Ishikawa (cell line): ENCODE results near the gene PDZD2.

Experiments
- CEBPB ChIP-seq: IDR thresholded peaks from 2 replicates; pipeline ENCODE4 v1.6.1; 2012
- CREB1 ChIP-seq: IDR thresholded peaks from 2 replicates; pipeline ENCODE4 v1.6.1; 2012; ENCODE audit warnings: low read depth
- EGR1 ChIP-seq: IDR thresholded peaks from 2 replicates; pipeline ENCODE4 v1.6.1; 2012
- EP300 ChIP-seq: IDR thresholded peaks from 2 replicates; pipeline ENCODE4 v1.6.1; 2012; ENCODE audit warnings: borderline replicate concordance
- FOXM1 ChIP-seq: IDR thresholded peaks from 2 replicates; pipeline ENCODE4 v1.6.1; 2012; ENCODE audit warnings: low read depth, borderline replicate concordance
- MAX ChIP-seq: IDR thresholded peaks from 2 replicates; pipeline ENCODE4 v1.6.1; 2012
- NFIC ChIP-seq: IDR thresholded peaks from 2 replicates; pipeline ENCODE4 v1.6.1; 2012
- RAD21 ChIP-seq: IDR thresholded peaks from 2 replicates; pipeline ENCODE4 v1.6.1; 2012; ENCODE audit warnings: low read depth
- REST ChIP-seq: IDR thresholded peaks from 2 replicates; pipeline ENCODE4 v1.6.1; 2012; ENCODE audit warnings: low read depth, mild to moderate bottlenecking
- TAF1 ChIP-seq: IDR thresholded peaks from 2 replicates; pipeline ENCODE4 v1.6.1; 2012; ENCODE audit warnings: low read depth, mild to moderate bottlenecking
- TCF12 ChIP-seq: IDR thresholded peaks from 2 replicates; pipeline ENCODE4 v1.6.1; 2012; ENCODE audit warnings: low read depth
- TEAD4 ChIP-seq: IDR thresholded peaks from 2 replicates; pipeline ENCODE4 v1.6.1; 2012
- USF1 ChIP-seq: IDR thresholded peaks from 2 replicates; pipeline ENCODE4 v1.6.1; 2012
- YY1 ChIP-seq: IDR thresholded peaks from 2 replicates; pipeline ENCODE4 v1.6.1; 2012; ENCODE audit warnings: low read depth
- ZBTB7A ChIP-seq: IDR thresholded peaks from 2 replicates; pipeline ENCODE4 v1.6.1; 2012; ENCODE audit warnings: low read depth

Gene PDZD2

GRCh38 chr5:31720811-31721345 lies 81.9 kb downstream of the PDZD2 start:
- TF ChIP-seq TCF12 (no peak), USF1 (no peak)

GRCh38 chr5:31722111-31722510 lies 83.2 kb downstream of the PDZD2 start:
- TF ChIP-seq CREB1 (no peak), NFIC (no peak), TCF12 (no peak), RAD21 (no peak), MAX (no peak), USF1 (no peak), ZBTB7A (no peak), FOXM1 (no peak), CEBPB (no peak), TAF1 (no peak), REST (no peak), YY1 (no peak), EP300 (no peak), EGR1 (no peak), TEAD4 (no peak)

GRCh38 chr5:31725996-31726395 lies 87.1 kb downstream of the PDZD2 start:
- no peak for TF ChIP-seq ZBTB7A
- TF ChIP-seq CREB1 = no peak
- TF ChIP-seq RAD21 = no peak
- TF ChIP-seq REST = no peak
- TF ChIP-seq EP300 = no peak
- TF ChIP-seq MAX = no peak
- TF ChIP-seq NFIC = no peak
- no peak for TF ChIP-seq TCF12
- TF ChIP-seq CEBPB = no peak
- TF ChIP-seq FOXM1 = no peak
- no peak for TF ChIP-seq YY1

GRCh38 chr5:31726952-31727351 lies 88.0 kb downstream of the PDZD2 start:
- no peak for TF ChIP-seq REST
- no peak for TF ChIP-seq TCF12
- TF ChIP-seq TEAD4 = no peak
- no peak for TF ChIP-seq FOXM1
- TF ChIP-seq MAX = no peak
- no peak for TF ChIP-seq RAD21
- no peak for TF ChIP-seq CREB1
- no peak for TF ChIP-seq USF1
- TF ChIP-seq TAF1 = no peak
- no peak for TF ChIP-seq EGR1
- no peak for TF ChIP-seq ZBTB7A
- TF ChIP-seq CEBPB = no peak
- no peak for TF ChIP-seq EP300
- TF ChIP-seq NFIC = no peak
